HG02763 (cell line): ENCODE measurements around the gene DCDC2.
A peak's percentile ranks its signal among the peaks of the same experiment; 100 is the strongest.
"Not testable (repeated sequence)": the region's sequence is repeated elsewhere in the genome, so short reads cannot be mapped to it uniquely, and the experiment has no call there.

Source experiments
- ATAC-seq: cut with Tn5 transposase; IDR thresholded peaks from one replicate; pipeline ENCODE4 v1.9.1; 2021; ENCODE audit warnings: mild to moderate bottlenecking, moderate library complexity; ENCODE audit not compliant: unreplicated experiment

The DCDC2 gene

GRCh38 chr6:24272553-24272952, 85.3 kb downstream of the DCDC2 start:
- no peak for ATAC-seq

GRCh38 chr6:24272148-24272547, 85.7 kb downstream of the DCDC2 start:
- ATAC-seq: no peak

- ATAC-seq: no peak
Measured at GRCh38 chr6:24270011-24270410, 87.8 kb downstream of the DCDC2 start.

GRCh38 chr6:24258214-24258613, 99.6 kb downstream of the DCDC2 start:
- not testable (repeated sequence) for ATAC-seq

GRCh38 chr6:24257282-24257681, 100.6 kb downstream of the DCDC2 start:
- ATAC-seq: no peak

- ATAC-seq: peak; percentile 95
Measured at GRCh38 chr6:24255676-24256075, 102.2 kb downstream of the DCDC2 start.

GRCh38 chr6:24253360-24253759, 104.5 kb downstream of the DCDC2 start:
- no peak for ATAC-seq

GRCh38 chr6:24252280-24252679, 105.6 kb downstream of the DCDC2 start:
- ATAC-seq: no peak

GRCh38 chr6:24251339-24251738, 106.5 kb downstream of the DCDC2 start:
- ATAC-seq: no peak

GRCh38 chr6:24249926-24250325, 107.9 kb downstream of the DCDC2 start:
- ATAC-seq: no peak

- no peak for ATAC-seq
Measured at GRCh38 chr6:24245275-24245674, 112.6 kb downstream of the DCDC2 start.

GRCh38 chr6:24242924-24243323, 114.9 kb downstream of the DCDC2 start:
- no peak for ATAC-seq

GRCh38 chr6:24241779-24242178, 116.1 kb downstream of the DCDC2 start:
- ATAC-seq: not testable (repeated sequence)

GRCh38 chr6:24240943-24241342, 116.9 kb downstream of the DCDC2 start:
- ATAC-seq: no peak

- no peak for ATAC-seq
Measured at GRCh38 chr6:24240380-24240928, 117.4 kb downstream of the DCDC2 start.

- ATAC-seq: no peak
Measured at GRCh38 chr6:24238700-24239099, 119.2 kb downstream of the DCDC2 start.

GRCh38 chr6:24236779-24237178, 121.1 kb downstream of the DCDC2 start:
- ATAC-seq: not testable (repeated sequence)

- no peak for ATAC-seq
Measured at GRCh38 chr6:24233813-24234442, 123.9 kb downstream of the DCDC2 start.

GRCh38 chr6:24231438-24231977, 126.4 kb downstream of the DCDC2 start:
- ATAC-seq: no peak

GRCh38 chr6:24229696-24230405, 128.0 kb downstream of the DCDC2 start:
- no peak for ATAC-seq

- ATAC-seq: no peak
Measured at GRCh38 chr6:24228681-24229255, 129.1 kb downstream of the DCDC2 start.

GRCh38 chr6:24228123-24228522, 129.7 kb downstream of the DCDC2 start:
- ATAC-seq: no peak
